ENCODE data around the gene NPY5R.

Gene NPY5R

DNA sequence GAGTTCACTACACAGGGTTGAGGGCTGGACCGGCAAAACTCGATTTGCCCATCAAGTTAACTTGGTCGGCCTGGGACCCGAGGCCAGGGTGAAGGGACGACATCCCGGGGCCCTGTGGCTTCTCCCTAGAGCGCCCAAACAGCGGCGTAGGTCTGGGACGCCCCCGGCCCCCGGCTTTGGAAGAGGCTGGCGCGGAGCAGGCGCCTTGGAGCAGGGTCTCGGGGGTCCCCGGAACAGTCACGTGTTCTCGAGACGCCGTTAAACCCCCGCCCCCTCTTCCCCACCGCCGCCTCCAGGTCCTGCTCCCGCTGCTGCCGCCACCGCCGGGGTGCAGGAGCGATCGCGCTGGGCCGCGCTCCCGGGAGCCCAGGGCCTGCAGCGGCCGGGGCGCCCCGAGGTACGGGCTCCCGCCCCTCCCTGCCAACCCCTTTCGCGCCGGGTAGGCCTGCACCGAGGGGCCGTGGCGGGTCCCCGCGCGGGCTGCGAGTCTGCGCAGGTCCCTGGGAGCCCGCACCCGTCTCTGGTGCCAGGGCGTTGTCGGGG, at the start of gene NPY5R:
Gene NPY5R (plus strand): TSS at position 289 of the 543 bp plus-strand sequence. CDS start 6,382 bp downstream, outside the sequence.
- DNase-seq = peak in 6 of 56 donors; percentile 6 to 36 (median 20)

DNA sequence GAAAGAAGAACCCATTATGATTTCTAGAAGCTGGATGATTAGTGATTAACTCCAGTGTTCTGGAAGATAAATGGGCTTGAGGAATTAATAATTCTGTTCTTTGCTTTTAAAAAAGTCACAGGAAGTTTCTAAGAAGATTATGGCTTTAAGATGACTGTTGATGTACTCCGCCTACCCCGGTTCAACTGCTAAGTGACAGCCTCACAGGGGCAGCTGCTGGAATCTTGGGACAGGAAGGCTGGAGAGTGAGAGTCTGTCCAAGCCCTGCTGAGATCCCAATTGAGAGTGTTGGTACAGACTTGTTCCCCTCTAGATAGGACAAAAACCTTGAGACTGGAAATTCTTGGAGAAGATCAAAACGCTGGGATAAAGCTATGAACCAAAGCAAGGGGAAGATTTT, 48.6 kb upstream of the NPY5R start:
- DNase-seq = no peak

- no peak for DNase-seq
Measured at GRCh38 chr4:163300445-163300844, 43.2 kb upstream of the NPY5R start.

DNA sequence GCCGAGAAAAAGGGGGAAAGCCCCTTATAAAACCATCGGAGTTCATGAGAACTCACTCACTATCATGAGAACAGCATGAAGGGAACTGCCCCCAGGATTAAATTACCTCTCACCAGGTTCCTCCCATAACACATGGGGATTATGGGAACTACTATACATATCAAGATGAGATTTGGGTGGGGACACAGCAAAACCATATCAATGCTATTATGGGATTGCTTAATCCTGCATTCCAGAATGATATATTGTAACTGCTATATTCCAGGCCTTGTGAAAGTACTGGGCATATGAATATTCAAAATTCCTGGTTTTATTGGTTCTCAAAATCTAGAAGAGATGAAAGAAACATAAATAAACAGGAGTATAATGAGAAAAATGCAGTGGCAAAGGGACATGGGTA, 40.6 kb upstream of the NPY5R start:
- DNase-seq = no peak

- no peak for DNase-seq
Measured at GRCh38 chr4:163309466-163309865, 34.2 kb upstream of the NPY5R start.

GRCh38 chr4:163317110-163317509, 26.6 kb upstream of the NPY5R start:
- DNase-seq = no peak

- DNase-seq = peak in 9 of 56 donors; percentile 2 to 51 (median 7)
Measured at GRCh38 chr4:163330916-163331628, 12.6 kb upstream of the NPY5R start.

DNA sequence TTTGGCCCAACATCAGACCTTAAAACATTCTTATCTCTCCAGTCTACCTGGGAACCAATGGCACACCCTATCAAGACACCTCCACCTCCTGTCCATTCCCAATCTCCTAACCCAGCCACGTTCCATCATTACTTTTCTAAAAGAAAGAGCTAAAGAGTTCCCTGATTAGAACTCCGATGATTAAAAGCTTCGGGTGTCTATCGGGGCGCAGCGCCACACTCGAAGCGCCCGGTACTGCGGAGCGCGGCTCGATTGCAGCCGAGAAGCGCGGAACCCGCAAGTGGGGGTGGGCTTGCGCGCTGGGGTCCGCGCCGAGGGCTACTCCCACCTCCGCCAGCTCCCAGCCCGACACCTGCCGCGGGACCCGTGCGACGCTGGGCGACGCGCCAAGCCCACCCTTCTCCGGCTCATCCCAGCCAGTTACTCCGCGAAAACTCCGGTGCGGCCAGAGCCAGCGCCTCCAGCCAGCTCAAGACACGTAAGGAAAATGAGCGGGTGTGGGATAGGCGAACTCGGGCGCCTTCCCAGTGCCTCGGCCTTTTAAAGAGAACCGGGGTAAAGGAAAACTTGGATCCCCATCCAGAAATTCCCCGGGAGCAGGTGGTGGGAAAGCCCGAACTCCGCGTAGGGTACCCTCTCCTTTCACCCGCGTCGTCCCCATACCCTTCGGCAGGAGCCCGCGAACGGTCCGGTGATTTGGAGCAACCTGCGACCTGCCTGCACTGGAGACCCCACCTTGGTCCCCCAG, 11.9 kb upstream of the NPY5R start:
- DNase-seq = peak in 19 of 56 donors; percentile 2 to 44 (median 30)

DNA sequence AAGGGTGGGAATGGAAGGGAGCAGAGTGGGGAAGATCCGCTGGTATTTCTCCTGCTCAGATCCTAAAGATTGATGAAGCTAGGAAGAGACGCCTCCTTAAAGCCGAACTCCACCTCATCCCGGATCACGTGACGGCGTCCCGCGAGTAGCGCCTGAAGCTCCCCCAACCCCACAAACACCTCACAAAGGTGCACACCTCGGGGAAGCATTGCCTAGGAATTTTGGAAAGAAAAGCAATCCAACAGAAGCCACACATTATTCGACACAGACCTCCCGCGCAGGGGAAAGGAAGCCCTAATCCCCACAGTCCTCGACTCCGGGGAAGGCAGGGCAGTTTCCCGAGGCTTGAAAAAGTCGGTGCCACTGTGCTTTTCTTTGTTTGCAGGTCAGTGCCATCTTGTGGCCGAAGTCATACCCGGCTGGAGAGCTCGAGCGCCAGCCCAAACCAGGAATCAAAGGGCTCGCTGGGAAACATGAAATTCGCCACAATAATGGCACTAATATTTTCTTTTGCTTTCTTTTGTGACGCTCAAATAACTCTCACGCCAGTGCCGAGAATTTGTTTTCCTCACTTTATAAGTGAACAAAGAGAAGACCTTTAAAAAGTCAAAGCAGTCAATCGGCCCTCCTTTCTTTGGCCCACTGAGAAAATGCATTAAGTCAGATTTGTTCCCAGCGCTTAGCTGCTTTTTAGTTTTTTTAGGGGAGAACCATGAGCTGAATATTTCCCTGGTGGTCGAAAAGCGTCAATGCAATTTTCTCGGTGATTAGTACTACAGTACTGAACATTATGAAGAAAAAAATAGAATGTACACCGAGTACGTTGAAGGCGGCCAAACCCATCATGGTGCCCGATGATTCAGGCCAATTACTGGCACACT, 10.9 kb upstream of the NPY5R start, which contains the start of gene NPY1R:
Gene NPY1R (minus strand): TSS at position 71 of the 881 bp plus-strand sequence. CDS start 6,042 bp downstream, outside the sequence.
- peak in 55 of 56 donors; percentile 9 to 85 (median 64) for DNase-seq

DNA sequence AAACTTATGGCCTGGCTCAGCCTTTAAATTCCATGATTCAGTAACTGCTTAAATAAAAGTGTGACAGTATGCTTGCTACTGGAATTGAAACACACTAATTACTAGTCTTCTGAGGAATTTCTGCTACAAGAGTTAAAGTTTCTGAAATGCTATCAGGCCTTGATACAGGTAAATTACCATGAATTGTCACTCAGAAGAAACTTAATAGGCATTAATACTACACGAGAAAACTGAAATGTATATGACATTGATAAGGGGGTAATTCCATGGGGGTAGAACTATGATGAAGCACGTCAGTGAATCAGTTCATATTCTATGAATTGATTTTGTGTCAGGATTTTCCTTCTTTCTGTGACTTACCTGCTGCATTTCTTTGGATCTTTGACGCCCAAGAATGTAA, 8.3 kb upstream of the NPY5R start:
- DNase-seq = no peak

- DNase-seq = peak in 8 of 56 donors; percentile 1 to 31 (median 16)
Measured at GRCh38 chr4:163344147-163345125, 744 bp downstream of the NPY5R start.

GRCh38 chr4:163350672-163351071, 7.0 kb downstream of the NPY5R start:
- no peak for DNase-seq

DNA sequence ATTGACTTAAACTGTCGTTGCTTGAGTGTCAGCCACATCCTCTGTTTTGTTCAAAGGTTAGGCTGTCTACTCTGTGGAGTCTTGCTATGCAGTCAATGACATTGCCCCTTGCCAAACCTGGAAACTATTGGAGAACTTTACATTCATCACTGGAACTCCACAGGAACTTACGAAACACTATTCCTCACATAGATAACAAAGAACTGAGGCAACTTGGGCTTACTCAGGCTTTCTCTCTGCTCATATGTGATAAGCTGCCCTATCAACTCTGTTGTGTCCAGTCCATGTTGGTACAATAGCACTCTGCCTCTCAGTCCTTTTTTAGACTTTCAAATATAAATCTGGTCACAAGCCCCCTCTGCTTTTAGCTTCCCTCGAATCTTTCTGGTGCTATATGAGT, 9.4 kb downstream of the NPY5R start:
- no peak for DNase-seq

- no peak for DNase-seq
Measured at GRCh38 chr4:163356104-163356503, 12.4 kb downstream of the NPY5R start.

GRCh38 chr4:163367651-163368050, 24.0 kb downstream of the NPY5R start:
- no peak for DNase-seq

DNA sequence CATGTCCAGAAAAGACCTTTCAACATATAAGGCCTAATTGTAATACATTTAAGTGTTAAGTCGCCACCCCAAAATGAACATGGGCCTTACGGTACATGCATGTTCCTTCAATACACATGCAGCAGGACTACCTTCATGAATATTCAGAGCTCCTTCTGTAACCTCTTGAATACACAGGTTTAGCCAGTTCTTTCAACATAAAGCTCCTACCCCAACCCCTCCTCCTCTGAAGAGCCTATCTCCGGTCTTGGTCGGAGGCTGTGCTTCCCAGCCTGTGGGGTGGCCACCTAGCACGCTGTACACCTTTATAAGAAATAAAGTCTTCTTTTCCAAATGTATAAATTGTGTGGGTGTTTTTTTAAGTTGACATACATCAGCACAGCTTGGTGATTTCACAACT, 28.3 kb downstream of the NPY5R start:
- no peak for DNase-seq

DNA sequence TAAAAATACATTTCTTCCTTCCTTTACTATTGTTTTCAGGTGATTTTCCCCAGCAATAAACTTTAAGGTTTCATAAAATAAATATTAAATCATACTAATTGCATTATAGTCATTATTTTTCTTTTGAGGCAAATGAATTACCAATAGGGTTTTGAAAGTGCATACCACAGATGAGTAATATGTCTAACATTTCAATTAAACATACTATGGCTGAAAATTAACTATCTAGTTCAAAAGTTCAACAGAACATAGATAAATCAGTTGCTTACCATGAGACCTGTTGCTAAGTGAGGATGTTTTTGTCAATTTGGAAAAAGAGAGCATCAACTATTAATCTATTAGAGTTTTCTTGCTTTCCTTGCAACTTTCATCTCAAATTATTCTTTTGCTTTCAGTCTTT, 35.0 kb downstream of the NPY5R start:
- no peak for DNase-seq

- no peak for DNase-seq
Measured at GRCh38 chr4:163380703-163381102, 37.0 kb downstream of the NPY5R start.

DNA sequence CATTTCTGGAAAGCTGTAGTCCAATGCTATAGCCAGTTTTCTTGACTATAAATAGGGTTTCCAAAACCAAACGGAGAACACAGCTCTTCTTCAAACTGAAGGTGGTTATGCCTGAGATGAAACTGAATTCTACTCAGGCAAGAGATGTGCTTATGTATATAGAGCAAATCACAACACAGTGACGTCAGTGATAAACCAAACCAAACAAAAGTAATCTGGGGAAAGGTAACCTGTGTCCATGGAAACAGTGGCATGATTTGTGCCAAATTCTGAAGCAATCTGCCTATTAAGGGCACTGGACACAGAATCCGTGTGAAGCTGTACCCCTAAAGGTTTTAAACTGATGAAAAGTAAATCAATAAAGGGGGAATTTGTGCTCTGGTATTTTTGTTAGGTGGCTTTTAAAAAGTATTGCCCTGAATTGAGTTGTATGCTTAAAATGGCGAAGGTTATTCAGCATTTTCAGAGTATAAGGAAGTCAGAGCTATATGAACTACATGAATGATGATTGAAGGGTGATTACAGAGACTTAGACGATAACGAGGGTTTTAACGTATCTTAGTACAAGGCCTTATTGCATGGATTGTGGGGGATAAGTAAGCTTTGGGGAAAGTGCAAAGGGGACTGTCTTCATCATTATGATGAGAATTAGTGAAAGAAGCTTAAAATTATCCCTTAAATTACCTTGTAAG, 38.6 kb downstream of the NPY5R start:
- DNase-seq = no peak

Measured in amygdala (tissue), 56 donors.